Testis (tissue), 3 donors: ENCODE results near the gene EFCAB8. TPM values are rescaled to one million over a fixed set of nuclear protein-coding genes. Genes with fewer than 3 reads are reported as not detected.

Experiments
- DNase-seq: peaks from one replicate; pipeline ENCODE4 v3.0.0-alpha.2; 2019
- H3K27ac ChIP-seq, 2 donors: fragments of 200-600 bp; sonication (generic); one replicate each; pipeline ENCODE4 v1.5.1; 2019
- H3K27me3 ChIP-seq: fragments of 200-600 bp; sonication (generic); one replicate; pipeline ENCODE4 v1.5.1; 2019
- H3K36me3 ChIP-seq: fragments of 200-600 bp; sonication (generic); one replicate; pipeline ENCODE4 v1.5.1; 2017; ENCODE audit warnings: low read depth; ENCODE audit errors: missing control alignments
- H3K4me1 ChIP-seq: fragments of 200-600 bp; sonication (generic); one replicate; pipeline ENCODE4 v1.5.1; 2019
- H3K4me3 ChIP-seq, 2 donors: fragments of 200-600 bp; sonication (generic); one replicate each; pipeline ENCODE4 v1.5.1; 2017 to 2019
- H3K9me3 ChIP-seq: fragments of 200-600 bp; sonication (generic); one replicate; pipeline ENCODE4 v1.5.1; 2017
- POLR2A ChIP-seq: fragments of 450-650 bp; IDR thresholded peaks from one replicate; pipeline ENCODE4 v1.6.1; 2017; ENCODE audit warnings: antibody characterized with exemption, mild to moderate bottlenecking, moderate library complexity
- WGBS, 2 donors: methylation state at CpG; one replicate each; pipeline ENCODE4 v1.1.5; 2018; 5-methylcytosine and 5-hydroxymethylcytosine counted together
- intact Hi-C: fragments of 100-400 bp; cut with DNase I; formaldehyde crosslinking; loops from one replicate; pipeline ENCODE4 v1.15.1; 2023; ENCODE audit warnings: low total_unique reads
- polyA plus RNA-seq: library from polyadenylated mRNA; stranded (reverse); fragments of 350-450 nt; fragmentation: Illumina TruSeq; extraction: RNeasy Lipid Tissue Mini Kit (QIAGEN cat#74804); gene quantifications from one replicate; pipeline ENCODE4 v1.2.3, GENCODE V29; 2014; ENCODE audit warnings: low read depth, low replicate concordance; ENCODE audit not compliant: insufficient read depth
- total RNA-seq, 2 donors: library from RNA; depleted of rRNA; stranded (reverse); fragments of >200 nt; gene quantifications; one replicate each; pipeline ENCODE4 v1.2.3, GENCODE V29; 2016
- TF ChIP-seq, protein P1 (sequence below), 3 experiments: fragments of 450-650 bp in 2 of 3; fragments of 200-600 bp in 1 of 3; sonication (generic) in 1 of 3; IDR thresholded peaks; one replicate each; pipeline ENCODE4 v1.5.1; 2016 to 2019; ENCODE audit warnings: antibody characterized with exemption in 3 of 3, mild to moderate bottlenecking in 2 of 3, moderate library complexity in 1 of 3

Gene EFCAB8
- total and polyA plus RNA-seq, 3 donors from 2014 or later = 4.9 to 9.5 (median 6.3) TPM

DNA sequence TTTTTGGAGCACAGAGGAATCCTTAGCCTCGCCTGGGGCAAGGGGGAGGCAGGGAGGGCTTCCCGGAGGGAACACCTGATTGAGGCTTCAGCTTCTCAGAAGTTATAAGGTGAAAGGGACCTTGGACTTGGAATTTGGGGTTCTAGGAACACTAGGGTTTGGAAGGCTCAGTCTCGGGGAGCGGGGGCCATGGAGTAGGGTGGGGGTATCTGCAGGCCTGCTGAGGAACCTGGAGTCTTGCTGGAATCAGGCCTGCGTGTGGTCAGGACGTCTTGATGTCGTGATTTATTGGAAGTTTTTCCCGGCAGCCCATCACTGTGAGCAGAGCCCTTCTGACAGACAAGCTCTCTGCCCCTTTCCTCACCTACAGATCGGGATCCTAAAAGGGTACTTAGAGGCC is 50.7 kb downstream of the EFCAB8 start:
- 90 to 96% methylated on average over 9 of the region's 9 CpGs for WGBS, 2 donors

GRCh38 chr20:32909896-32910571 is 51.3 kb downstream of the EFCAB8 start:
- Histone ChIP-seq H3K4me3 (no peak overlapping the region), H3K27ac (no peak overlapping the region), H3K9me3 (no peaks in the 10 kb centered on the region), H3K36me3 (no peaks in the 10 kb centered on the region), H3K27me3 (no peaks in the 10 kb centered on the region), H3K4me1 (no peaks in the 10 kb centered on the region)
- intact Hi-C loops = loop anchor here (10.0 kb wide), 1 partner anchor 385 kb away; no protein-coding TSS in a partner anchor
- WGBS, 2 donors = 87 to 92% methylated on average over 11 to 14 of the region's 14 CpGs
- DNase-seq = no peak
- TF ChIP-seq, protein P1, sequence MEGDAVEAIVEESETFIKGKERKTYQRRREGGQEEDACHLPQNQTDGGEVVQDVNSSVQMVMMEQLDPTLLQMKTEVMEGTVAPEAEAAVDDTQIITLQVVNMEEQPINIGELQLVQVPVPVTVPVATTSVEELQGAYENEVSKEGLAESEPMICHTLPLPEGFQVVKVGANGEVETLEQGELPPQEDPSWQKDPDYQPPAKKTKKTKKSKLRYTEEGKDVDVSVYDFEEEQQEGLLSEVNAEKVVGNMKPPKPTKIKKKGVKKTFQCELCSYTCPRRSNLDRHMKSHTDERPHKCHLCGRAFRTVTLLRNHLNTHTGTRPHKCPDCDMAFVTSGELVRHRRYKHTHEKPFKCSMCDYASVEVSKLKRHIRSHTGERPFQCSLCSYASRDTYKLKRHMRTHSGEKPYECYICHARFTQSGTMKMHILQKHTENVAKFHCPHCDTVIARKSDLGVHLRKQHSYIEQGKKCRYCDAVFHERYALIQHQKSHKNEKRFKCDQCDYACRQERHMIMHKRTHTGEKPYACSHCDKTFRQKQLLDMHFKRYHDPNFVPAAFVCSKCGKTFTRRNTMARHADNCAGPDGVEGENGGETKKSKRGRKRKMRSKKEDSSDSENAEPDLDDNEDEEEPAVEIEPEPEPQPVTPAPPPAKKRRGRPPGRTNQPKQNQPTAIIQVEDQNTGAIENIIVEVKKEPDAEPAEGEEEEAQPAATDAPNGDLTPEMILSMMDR (IDR thresholded peaks at IDR 0.05) = no peak
- TF ChIP-seq POLR2A = no peak

More for the DNA sequence above, 50.7 kb downstream of the EFCAB8 start:
- TF ChIP-seq POLR2A = no peak
- TF ChIP-seq, protein P1 (IDR thresholded peaks at IDR 0.05) = no peak
- H3K27ac ChIP-seq = no peak overlapping the region
- DNase-seq = no peak
- intact Hi-C loops = loop anchor here (10.0 kb wide), 1 partner anchor 385 kb away; no protein-coding TSS in a partner anchor
- no peaks in the 10 kb centered on the region for H3K27me3 ChIP-seq
- H3K36me3 ChIP-seq = no peaks in the 10 kb centered on the region
- H3K4me1 ChIP-seq = no peaks in the 10 kb centered on the region
- H3K9me3 ChIP-seq = no peaks in the 10 kb centered on the region
- H3K4me3 ChIP-seq = no peak overlapping the region

DNA sequence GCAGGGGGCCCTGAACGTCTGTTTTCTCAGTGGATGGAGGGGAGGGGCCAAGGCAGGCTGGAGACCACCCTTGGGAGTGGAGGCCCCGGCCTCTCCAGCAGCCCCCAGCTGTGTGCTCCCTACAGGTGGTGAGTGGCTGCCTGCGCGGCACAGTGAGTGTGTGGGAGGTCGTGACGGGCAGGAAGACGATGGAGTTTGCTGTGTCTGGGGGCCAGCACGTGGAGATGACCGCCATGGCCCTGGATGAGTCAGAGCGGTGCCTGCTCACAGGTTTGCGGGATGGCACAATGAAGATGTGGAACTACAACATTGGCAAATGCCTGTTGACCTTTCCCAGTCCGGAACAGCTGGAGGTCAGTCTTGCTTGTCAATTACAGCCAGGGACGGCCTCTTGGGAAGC is 52.6 kb downstream of the EFCAB8 start:
- WGBS, 2 donors = 73 to 77% methylated on average over 10 to 13 of the region's 13 CpGs
- DNase-seq = no peak
- H3K27ac ChIP-seq = no peak overlapping the region
- H3K4me1 ChIP-seq = no peaks in the 10 kb centered on the region
- H3K36me3 ChIP-seq = no peaks in the 10 kb centered on the region
- TF ChIP-seq POLR2A = no peak
- TF ChIP-seq, protein P1 (IDR thresholded peaks at IDR 0.05) = no peak
- H3K4me3 ChIP-seq = no peak overlapping the region
- intact Hi-C loops = no loop called here
- H3K9me3 ChIP-seq = no peaks in the 10 kb centered on the region
- H3K27me3 ChIP-seq = no peaks in the 10 kb centered on the region

GRCh38 chr20:32912688-32913087 is 54.0 kb downstream of the EFCAB8 start:
- Histone ChIP-seq H3K9me3 (no peaks in the 10 kb centered on the region), H3K4me1 (no peaks in the 10 kb centered on the region), H3K27ac (no peak overlapping the region), H3K36me3 (no peaks in the 10 kb centered on the region), H3K27me3 (no peaks in the 10 kb centered on the region), H3K4me3 (no peak overlapping the region)
- intact Hi-C loops = no loop called here
- TF ChIP-seq, protein P1 (IDR thresholded peaks at IDR 0.05) = no peak
- no peak for DNase-seq
- 89 to 95% methylated on average over 1 of the region's 1 CpG for WGBS, 2 donors

GRCh38 chr20:32914031-32914430 is 55.3 kb downstream of the EFCAB8 start:
- H3K9me3 ChIP-seq = no peaks in the 10 kb centered on the region
- no peak overlapping the region for H3K27ac ChIP-seq
- intact Hi-C loops = no loop called here
- WGBS, 2 donors = 100% methylated on average over 1 of the region's 1 CpG
- DNase-seq = no peak
- H3K4me1 ChIP-seq = no peaks in the 10 kb centered on the region
- TF ChIP-seq POLR2A = no peak
- TF ChIP-seq, protein P1 (IDR thresholded peaks at IDR 0.05) = no peak
- no peaks in the 10 kb centered on the region for H3K36me3 ChIP-seq
- H3K4me3 ChIP-seq = no peak overlapping the region
- no peaks in the 10 kb centered on the region for H3K27me3 ChIP-seq
